SIG-M5 treated with dmso at 0.1 percent for 504 hours (cell line): ENCODE results near the gene DOC2A.
A peak's percentile ranks its signal among the peaks of the same experiment; 100 is the strongest.
"Not testable (repeated sequence)": the region's sequence is repeated elsewhere in the genome, so short reads cannot be mapped to it uniquely, and the experiment has no call there.

Experiments
- DNase-seq: peaks from one replicate; lab custom pipeline; 2025; ENCODE audit not compliant: unreplicated experiment; lab: John Stamatoyannopoulos, UW

Gene DOC2A

GRCh38 chr16:29973384-29974246 is 37.2 kb downstream of the DOC2A start, which contains the start of gene TAOK2:
TAOK2 (plus strand) TSS chr16:29973868; CDS start chr16:29977773, 3,905 bp downstream.
- peak; percentile 98 for DNase-seq

GRCh38 chr16:29972992-29973383 is 37.8 kb downstream of the DOC2A start:
- DNase-seq, result no peak

- DNase-seq, result no peak
These were observed 38.3 kb downstream of the DOC2A start for GRCh38 chr16:29972500-29972899.

DNA sequence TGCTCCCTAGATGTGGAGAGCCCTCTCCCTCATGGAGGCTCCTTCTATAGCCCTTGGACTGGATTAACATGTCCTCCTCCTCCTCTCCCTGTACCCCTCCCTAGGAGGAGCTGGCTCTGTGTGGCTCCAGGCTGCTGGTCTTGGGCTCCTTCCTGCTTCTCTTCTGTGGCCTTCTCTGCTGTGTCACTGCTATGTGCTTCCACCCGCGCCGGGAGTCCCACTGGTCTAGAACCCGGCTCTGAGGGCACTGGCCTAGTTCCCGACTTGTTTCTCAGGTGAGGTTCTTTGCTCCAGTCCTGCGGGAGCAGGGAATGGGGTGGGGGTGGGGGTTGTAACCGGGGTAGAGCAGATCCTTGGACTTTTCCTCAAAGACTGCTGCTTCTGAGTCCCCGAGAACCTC is 39.5 kb downstream of the DOC2A start:
- no peak for DNase-seq

DNA sequence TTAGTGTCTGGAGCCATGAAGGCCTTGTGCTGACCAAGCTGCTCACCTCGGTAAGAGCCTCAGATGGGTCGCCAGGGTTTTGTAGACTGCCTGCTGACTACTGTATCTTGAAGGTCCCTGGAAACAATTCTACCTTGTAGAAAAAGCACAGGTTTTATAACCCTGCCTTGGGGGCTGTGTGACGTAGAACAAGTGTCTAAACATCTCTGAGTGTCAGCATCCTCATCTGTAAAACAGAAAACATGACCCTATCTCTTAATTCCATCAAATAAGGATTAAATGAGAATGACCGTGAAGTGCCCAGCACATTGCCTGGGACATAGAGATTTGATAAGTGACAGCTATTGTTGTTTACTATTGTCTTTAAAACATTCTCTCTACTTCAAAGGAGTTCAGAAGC is 42.6 kb downstream of the DOC2A start:
- DNase-seq, result no peak

DNA sequence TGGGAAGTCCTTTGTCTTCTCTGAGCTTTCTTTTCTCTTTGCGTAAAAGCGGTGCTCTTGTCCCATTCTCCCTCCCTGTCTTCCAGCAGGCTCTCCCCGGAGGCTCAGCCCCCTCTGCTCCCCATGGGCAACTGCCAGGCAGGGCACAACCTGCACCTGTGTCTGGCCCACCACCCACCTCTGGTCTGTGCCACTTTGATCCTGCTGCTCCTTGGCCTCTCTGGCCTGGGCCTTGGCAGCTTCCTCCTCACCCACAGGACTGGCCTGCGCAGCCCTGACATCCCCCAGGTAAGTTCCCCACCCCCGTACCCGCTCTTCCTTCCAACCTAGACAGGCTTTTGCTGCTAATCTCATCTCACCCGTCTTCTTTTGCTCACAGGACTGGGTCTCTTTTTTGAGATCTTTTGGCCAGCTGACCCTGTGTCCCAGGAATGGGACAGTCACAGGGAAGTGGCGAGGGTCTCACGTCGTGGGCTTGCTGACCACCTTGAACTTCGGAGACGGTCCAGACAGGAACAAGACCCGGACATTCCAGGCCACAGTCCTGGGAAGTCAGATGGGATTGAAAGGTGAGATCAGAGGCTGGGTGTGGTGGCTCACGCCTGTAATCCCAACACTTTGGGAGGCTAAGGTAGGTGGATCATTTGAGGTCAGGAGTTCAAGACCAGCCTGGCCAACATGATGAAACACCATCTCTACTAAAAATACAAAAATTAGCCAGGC is 47.6 kb downstream of the DOC2A start:
- DNase-seq, result no peak

DNA sequence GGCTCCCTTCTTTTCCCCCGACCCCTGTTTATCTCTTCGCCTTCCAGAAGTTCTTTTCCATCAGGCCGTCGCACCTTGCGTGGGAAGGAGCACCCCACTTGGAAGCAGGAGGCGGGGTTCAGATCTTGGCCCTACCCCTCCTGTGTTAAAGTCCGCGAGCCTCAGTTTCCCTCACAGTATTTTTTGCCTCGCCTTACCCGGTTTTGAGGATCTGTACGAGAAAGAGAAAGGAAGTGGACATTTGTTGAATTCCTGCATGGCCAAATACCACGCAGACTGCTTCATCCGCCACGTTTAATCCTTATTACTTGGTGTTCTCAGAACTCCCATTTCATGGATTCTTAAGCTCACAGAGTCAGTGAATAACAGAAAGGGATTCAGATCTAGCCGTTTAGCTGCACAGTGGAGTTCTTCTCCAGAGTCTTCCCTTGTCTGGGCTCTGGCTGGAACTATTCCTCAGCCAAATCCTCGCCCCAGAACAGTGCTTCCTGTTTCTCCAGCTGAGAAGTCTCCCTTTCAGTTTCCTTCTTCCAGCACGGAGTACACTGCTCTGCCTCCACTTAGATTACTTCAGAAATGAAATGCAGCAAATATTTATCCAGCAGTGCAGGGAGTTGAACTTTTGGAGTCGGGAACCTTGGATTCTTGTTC is 48.4 kb downstream of the DOC2A start:
- peak; percentile 70 for DNase-seq

DNA sequence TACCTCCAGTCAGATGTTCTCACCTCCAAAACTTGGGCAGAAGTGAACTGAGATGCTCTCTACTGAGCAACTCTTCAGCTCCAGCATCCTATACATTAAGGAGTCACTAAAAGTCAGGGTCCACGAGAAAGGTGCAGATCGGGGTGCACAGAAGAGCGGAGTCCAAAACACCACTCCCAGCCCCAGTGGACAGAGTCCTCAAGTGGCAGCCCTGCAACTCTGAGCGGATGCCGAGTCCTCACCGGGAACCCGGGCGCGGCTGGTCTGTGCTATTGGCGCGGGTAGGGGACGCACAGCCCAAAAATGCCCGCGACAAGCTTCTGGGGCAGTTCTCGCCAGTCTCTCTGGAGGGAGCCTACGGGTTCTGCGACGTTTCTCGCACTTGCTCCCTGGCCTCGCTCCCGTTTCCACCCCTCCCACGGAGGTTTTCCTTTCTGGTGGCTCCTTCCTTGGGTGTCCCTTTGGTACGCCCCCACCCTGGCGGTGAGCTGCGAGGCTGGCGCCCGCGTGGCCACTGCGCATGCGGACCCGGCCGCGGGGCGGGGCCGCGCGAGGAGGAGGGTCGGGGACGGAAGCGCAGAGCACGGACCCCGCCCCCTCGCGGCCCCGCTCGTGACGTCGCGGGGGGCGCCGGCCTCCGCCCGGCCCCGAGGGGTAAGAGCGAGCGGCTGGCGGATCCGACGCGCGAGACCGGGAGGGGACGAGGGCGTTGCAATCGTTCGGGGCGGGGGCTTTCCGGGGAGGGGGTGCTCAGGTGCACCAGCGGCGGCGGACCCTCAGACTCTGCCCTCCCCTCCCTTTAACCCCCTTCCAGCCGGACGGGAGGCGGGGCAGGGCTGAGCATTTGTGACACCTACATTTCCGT is 49.1 kb downstream of the DOC2A start, which contains the start of gene TMEM219:
TMEM219 (plus strand) TSS at position 601 of the 865 bp plus-strand sequence. CDS start 1,065 bp downstream, outside the sequence.
- DNase-seq, result peak; percentile 77

- no peak for DNase-seq
These were observed 49.7 kb downstream of the DOC2A start for GRCh38 chr16:29961127-29961478.

- DNase-seq, result not testable (repeated sequence)
These were observed 51.0 kb downstream of the DOC2A start for GRCh38 chr16:29959821-29960220.

GRCh38 chr16:29959293-29959692 is 51.5 kb downstream of the DOC2A start:
- DNase-seq, result no peak

DNA sequence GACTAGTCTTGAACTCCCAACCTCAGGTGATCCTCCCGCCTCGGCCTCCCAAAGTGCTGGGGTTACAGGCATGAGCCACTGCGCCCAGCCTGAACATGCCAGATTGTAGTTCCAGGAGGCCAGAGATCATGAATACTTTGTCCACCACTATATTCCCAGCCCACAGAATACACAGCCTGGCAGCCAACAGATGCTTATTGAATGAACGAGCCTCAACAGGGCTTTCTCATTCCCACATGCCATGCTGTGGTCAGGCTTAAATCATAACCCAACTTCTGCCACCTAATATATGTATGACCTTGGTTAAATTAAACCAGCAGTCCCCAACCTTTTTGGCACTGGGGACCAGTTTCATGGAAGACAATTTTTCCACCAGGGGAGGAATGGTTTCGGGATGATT is 52.1 kb downstream of the DOC2A start:
- no peak for DNase-seq
